Measurements from ENCODE around the gene TM7SF2. TPM values are rescaled to one million over a fixed set of nuclear protein-coding genes. Genes with fewer than 3 reads are reported as not detected.
A peak's percentile ranks its signal among the peaks of the same experiment; 100 is the strongest.

Gene TM7SF2
- total RNA-seq, 1 experiment from 2014 or later: 49.5 TPM

DNA sequence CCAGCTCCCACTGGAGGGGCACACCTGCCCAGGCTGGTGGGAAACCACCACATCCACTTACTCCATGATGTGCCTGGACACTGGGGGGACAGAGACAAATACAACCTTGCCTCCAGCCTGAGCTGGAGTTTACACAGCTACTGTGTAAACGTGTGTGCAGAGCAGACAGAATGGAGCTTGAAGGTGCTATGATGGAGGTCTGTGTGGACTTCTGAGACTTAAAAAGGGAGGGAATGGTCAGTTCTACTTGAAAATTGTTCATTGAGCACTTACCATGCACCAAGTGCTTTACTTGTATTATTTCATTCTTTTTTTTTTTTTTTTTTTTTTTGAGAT, 39.1 kb upstream of the TM7SF2 start:
- Histone ChIP-seq H4K20me1 (ENCODE audit: insufficient read depth) (no peaks in the 10 kb centered on the region), H3K27ac (no peak overlapping the region), H3K36me3 (ENCODE audit: low read depth) (no peaks in the 10 kb centered on the region), H3K79me2 (ENCODE audit: low read depth) (no peaks in the 10 kb centered on the region), H3F3A (ENCODE audit: insufficient read depth, low read depth) (peaks cover 18% of the 10 kb centered on the region), H2AFZ (no peak overlapping the region), H3K27me3 (ENCODE audit: insufficient read depth, low read depth) (no peaks in the 10 kb centered on the region), H3K9me3 (ENCODE audit: insufficient read depth, low read depth) (no peaks in the 10 kb centered on the region), H3K4me1 (replicated peaks; ENCODE audit: insufficient read depth) (no peaks in the 10 kb centered on the region), H3K4me3 (no peak overlapping the region), H3K4me2 (no peak overlapping the region), H3K9me2 (ENCODE audit: insufficient read depth) (no peaks in the 10 kb centered on the region)
- DNase-seq: peak in 1 of 2 experiments; percentile 27
- no TSS peak for BruUV-seq (replicated peaks)
- TF ChIP-seq, protein P1, sequence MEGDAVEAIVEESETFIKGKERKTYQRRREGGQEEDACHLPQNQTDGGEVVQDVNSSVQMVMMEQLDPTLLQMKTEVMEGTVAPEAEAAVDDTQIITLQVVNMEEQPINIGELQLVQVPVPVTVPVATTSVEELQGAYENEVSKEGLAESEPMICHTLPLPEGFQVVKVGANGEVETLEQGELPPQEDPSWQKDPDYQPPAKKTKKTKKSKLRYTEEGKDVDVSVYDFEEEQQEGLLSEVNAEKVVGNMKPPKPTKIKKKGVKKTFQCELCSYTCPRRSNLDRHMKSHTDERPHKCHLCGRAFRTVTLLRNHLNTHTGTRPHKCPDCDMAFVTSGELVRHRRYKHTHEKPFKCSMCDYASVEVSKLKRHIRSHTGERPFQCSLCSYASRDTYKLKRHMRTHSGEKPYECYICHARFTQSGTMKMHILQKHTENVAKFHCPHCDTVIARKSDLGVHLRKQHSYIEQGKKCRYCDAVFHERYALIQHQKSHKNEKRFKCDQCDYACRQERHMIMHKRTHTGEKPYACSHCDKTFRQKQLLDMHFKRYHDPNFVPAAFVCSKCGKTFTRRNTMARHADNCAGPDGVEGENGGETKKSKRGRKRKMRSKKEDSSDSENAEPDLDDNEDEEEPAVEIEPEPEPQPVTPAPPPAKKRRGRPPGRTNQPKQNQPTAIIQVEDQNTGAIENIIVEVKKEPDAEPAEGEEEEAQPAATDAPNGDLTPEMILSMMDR (conservative IDR thresholded peaks at IDR 0.05): no peak
- TF ChIP-seq EZH2 (IDR thresholded peaks at IDR 0.05; ENCODE audit: low read depth): no peak
- POLR2A ChIA-PET (ENCODE audit: unreplicated experiment): interaction anchor here (0.6 kb wide), 1 partner anchor 831 kb away, joined by 4 read pairs; no protein-coding TSS in a partner anchor
- intact Hi-C loops (cut with micrococcal nuclease; ENCODE audit: unreplicated experiment): no loop called here
- CTCF ChIA-PET: no interaction called here

DNA sequence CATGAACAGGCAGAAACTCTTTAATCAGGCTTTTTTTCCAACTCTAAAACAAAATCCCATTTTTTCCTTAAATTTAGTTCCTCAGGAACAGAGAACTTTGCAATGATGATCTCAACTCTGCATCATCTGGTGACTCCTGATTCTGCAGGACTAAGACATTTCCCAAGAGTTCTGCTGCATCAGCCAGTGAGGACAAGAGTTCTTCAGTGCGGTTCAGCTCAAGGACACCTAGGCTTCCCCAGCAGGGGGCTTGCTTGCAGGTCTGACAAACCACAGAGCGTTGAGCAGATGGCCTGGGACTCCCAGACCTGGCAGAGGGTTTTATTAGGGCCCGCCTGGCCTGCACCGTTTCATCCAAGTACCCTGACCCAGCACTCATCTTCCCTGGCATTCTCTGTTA, 34.2 kb upstream of the TM7SF2 start:
- intact Hi-C loops (cut with micrococcal nuclease; ENCODE audit: unreplicated experiment): no loop called here
- Histone ChIP-seq H3K36me3 (ENCODE audit: low read depth) (peaks cover 10% of the 10 kb centered on the region), H3K9me2 (ENCODE audit: insufficient read depth) (no peaks in the 10 kb centered on the region), H3K4me3 (no peak overlapping the region), H2AFZ (no peak overlapping the region), H4K20me1 (ENCODE audit: insufficient read depth) (no peaks in the 10 kb centered on the region), H3K4me2 (no peak overlapping the region), H3K27ac (no peak overlapping the region), H3K4me1 (replicated peaks; ENCODE audit: insufficient read depth) (peaks cover under 1% of the 10 kb centered on the region; the same call in 1 of the 2 replicates), H3F3A (ENCODE audit: insufficient read depth, low read depth) (peaks cover 26% of the 10 kb centered on the region), H3K79me2 (ENCODE audit: low read depth) (peaks cover 17% of the 10 kb centered on the region), H3K27me3 (ENCODE audit: insufficient read depth, low read depth) (no peaks in the 10 kb centered on the region), H3K9me3 (ENCODE audit: insufficient read depth, low read depth) (no peaks in the 10 kb centered on the region)
- ChIA-PET POLR2A (ENCODE audit: unreplicated experiment) (no interaction called here), CTCF (no interaction called here)
- no peak for TF ChIP-seq EZH2 (IDR thresholded peaks at IDR 0.05; ENCODE audit: low read depth)
- TF ChIP-seq, protein P1 (conservative IDR thresholded peaks at IDR 0.05): no peak
- peak in 1 of 2 experiments; percentile 34 for DNase-seq
- BruUV-seq (replicated peaks): no TSS peak

DNA sequence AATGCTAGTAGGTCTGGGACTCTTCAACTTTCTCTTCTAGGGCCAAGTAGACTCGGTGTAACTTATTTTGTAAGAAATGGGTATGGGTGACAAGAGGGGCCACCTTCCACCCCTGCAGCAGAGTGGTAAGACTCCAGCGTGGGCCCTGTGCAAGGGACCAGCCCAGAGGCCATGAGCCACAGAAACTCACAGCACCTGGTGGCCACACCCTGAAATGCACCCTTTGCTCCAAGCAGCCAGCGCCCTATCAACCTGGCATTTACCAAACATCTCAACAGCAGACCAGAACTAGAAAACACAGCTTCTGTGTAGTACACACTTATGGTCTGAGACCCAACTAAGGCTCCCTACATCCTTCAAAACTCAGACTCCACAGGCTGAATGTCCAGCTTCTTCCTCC, 33.5 kb upstream of the TM7SF2 start:
- Histone ChIP-seq H3K4me2 (no peak overlapping the region), H4K20me1 (ENCODE audit: insufficient read depth) (no peaks in the 10 kb centered on the region), H3F3A (ENCODE audit: insufficient read depth, low read depth) (peaks cover 26% of the 10 kb centered on the region), H3K4me1 (replicated peaks; ENCODE audit: insufficient read depth) (peaks cover 8% of the 10 kb centered on the region), H3K79me2 (ENCODE audit: low read depth) (peaks cover 24% of the 10 kb centered on the region), H3K4me3 (no peak overlapping the region), H3K27ac (no peak overlapping the region), H2AFZ (no peak overlapping the region), H3K9me3 (ENCODE audit: insufficient read depth, low read depth) (no peaks in the 10 kb centered on the region), H3K27me3 (ENCODE audit: insufficient read depth, low read depth) (no peaks in the 10 kb centered on the region), H3K36me3 (ENCODE audit: low read depth) (peaks cover 10% of the 10 kb centered on the region), H3K9me2 (ENCODE audit: insufficient read depth) (no peaks in the 10 kb centered on the region)
- ChIA-PET POLR2A (ENCODE audit: unreplicated experiment) (no interaction called here), CTCF (interaction anchor here (0.7 kb wide), 1 partner anchor 21 kb away, joined by 5 read pairs; no protein-coding TSS in a partner anchor)
- DNase-seq: peak; percentile 35 to 39
- BruUV-seq (replicated peaks): no TSS peak
- TF ChIP-seq, protein P1 (conservative IDR thresholded peaks at IDR 0.05): peak; percentile 79
- TF ChIP-seq EZH2 (IDR thresholded peaks at IDR 0.05; ENCODE audit: low read depth): no peak
- intact Hi-C loops (cut with micrococcal nuclease; ENCODE audit: unreplicated experiment): no loop called here
